ENCODE data around the gene SIGLEC8. TPM values are rescaled to one million over a fixed set of nuclear protein-coding genes. Genes with fewer than 3 reads are reported as not detected.

The SIGLEC8 gene
- total RNA-seq, 1 donor from 2014 or later, result not detected

DNA sequence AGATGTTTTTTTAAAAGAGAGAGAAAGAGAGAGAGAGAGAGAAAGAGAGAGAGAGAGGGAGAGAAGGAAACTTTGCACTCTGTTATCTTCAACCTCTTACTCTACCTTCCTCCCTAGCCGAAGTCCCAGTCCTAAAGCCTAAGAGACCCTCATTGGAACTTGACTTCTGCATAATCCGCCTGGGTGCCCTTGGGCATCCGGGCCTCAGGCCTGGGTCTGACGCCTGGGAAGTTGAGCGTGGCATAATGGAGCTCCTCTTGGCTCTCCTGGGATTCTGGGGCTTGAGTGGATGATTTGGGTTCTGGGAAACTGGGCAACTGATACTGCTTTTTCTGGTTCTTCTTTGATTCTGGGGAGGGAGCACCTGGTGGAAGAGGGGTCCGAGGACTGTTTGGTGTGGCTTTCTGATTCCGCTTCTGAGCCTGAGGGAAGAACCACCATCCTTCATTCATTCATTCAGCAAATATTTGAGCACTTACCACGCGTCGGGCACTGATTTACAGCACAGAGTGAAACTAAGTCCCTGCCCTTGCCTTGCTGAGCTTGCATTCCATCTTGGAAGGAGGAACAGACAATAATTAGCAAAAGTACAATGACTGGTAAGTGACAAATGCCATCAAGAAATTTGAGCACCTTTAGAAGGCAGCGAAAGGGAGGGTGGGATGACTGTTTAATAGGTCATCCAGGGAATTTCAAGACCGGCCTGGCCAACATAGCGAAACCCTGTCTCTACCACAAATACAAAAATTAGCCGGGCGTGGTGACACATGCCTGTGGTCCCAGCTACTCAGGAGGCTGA lies 47.1 kb downstream of the SIGLEC8 start:
- Histone ChIP-seq H3F3A (ENCODE audit: low read depth) (peaks cover 4% of the 10 kb centered on the region), H2AFZ (replicated peaks) (no peak overlapping the region), H3K27ac (no peak overlapping the region), H3K9me3 (ENCODE audit: low read depth) (no peaks in the 10 kb centered on the region), H3K4me1 (no peaks in the 10 kb centered on the region), H3K4me2 (no peak overlapping the region), H4K20me1 (ENCODE audit: low read depth) (no peaks in the 10 kb centered on the region), H3K27me3 (no peaks in the 10 kb centered on the region), H3K9ac (no peak overlapping the region), H3K4me3 (no peak overlapping the region), H3K36me3 (no peaks in the 10 kb centered on the region), H3K79me2 (ENCODE audit: low read depth) (no peaks in the 10 kb centered on the region)
- no peak overlapping the region for H3K4me3 Mint-ChIP-seq
- no peak for DNase-seq (ENCODE audit: low spot score)
- no peaks in the 10 kb centered on the region for H3K9me3 Mint-ChIP-seq
- H3K36me3 Mint-ChIP-seq, result no peaks in the 10 kb centered on the region
- H3K27me3 Mint-ChIP-seq (ENCODE audit: insufficient read depth, low read depth), result peaks cover 11% of the 10 kb centered on the region
- no peak for TF ChIP-seq EZH2 (IDR thresholded peaks at IDR 0.05)
- TF ChIP-seq, protein P1, sequence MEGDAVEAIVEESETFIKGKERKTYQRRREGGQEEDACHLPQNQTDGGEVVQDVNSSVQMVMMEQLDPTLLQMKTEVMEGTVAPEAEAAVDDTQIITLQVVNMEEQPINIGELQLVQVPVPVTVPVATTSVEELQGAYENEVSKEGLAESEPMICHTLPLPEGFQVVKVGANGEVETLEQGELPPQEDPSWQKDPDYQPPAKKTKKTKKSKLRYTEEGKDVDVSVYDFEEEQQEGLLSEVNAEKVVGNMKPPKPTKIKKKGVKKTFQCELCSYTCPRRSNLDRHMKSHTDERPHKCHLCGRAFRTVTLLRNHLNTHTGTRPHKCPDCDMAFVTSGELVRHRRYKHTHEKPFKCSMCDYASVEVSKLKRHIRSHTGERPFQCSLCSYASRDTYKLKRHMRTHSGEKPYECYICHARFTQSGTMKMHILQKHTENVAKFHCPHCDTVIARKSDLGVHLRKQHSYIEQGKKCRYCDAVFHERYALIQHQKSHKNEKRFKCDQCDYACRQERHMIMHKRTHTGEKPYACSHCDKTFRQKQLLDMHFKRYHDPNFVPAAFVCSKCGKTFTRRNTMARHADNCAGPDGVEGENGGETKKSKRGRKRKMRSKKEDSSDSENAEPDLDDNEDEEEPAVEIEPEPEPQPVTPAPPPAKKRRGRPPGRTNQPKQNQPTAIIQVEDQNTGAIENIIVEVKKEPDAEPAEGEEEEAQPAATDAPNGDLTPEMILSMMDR (IDR thresholded peaks at IDR 0.05), result no peak
- TF ChIP-seq EZH2phosphoT487 (IDR thresholded peaks at IDR 0.05), result no peak
- peak overlapping the region; percentile 76 for H3K27ac Mint-ChIP-seq
- H3K4me1 Mint-ChIP-seq, result no peaks in the 10 kb centered on the region

GRCh38 chr19:51407511-51408131 lies 50.6 kb downstream of the SIGLEC8 start:
- peaks cover 8% of the 10 kb centered on the region for H3K36me3 Mint-ChIP-seq
- TF ChIP-seq EZH2 (IDR thresholded peaks at IDR 0.05), result no peak
- no peak for TF ChIP-seq EZH2phosphoT487 (IDR thresholded peaks at IDR 0.05)
- TF ChIP-seq, protein P1 (IDR thresholded peaks at IDR 0.05), result peak; percentile 63
- peaks cover 9% of the 10 kb centered on the region for H3K36me3 ChIP-seq
- H4K20me1 ChIP-seq (ENCODE audit: low read depth), result no peaks in the 10 kb centered on the region
- no peak overlapping the region for H3K27ac ChIP-seq
- no peaks in the 10 kb centered on the region for H3K79me2 ChIP-seq (ENCODE audit: low read depth)
- no peak overlapping the region for H2AFZ ChIP-seq (replicated peaks)
- H3K27me3 ChIP-seq, result no peaks in the 10 kb centered on the region
- H3K4me3 ChIP-seq, result no peak overlapping the region
- peaks cover 15% of the 10 kb centered on the region for H3K9me3 Mint-ChIP-seq
- H3K27me3 Mint-ChIP-seq (ENCODE audit: insufficient read depth, low read depth), result peaks cover 9% of the 10 kb centered on the region
- H3F3A ChIP-seq (ENCODE audit: low read depth), result peaks cover 4% of the 10 kb centered on the region
- no peaks in the 10 kb centered on the region for H3K9me3 ChIP-seq (ENCODE audit: low read depth)
- DNase-seq (ENCODE audit: low spot score), result peak; percentile 68
- no peak overlapping the region for H3K4me3 Mint-ChIP-seq
- H3K27ac Mint-ChIP-seq, result no peak overlapping the region
- no peaks in the 10 kb centered on the region for H3K4me1 ChIP-seq
- H3K9ac ChIP-seq, result no peak overlapping the region
- H3K4me1 Mint-ChIP-seq, result no peaks in the 10 kb centered on the region
- H3K4me2 ChIP-seq, result no peak overlapping the region

DNA sequence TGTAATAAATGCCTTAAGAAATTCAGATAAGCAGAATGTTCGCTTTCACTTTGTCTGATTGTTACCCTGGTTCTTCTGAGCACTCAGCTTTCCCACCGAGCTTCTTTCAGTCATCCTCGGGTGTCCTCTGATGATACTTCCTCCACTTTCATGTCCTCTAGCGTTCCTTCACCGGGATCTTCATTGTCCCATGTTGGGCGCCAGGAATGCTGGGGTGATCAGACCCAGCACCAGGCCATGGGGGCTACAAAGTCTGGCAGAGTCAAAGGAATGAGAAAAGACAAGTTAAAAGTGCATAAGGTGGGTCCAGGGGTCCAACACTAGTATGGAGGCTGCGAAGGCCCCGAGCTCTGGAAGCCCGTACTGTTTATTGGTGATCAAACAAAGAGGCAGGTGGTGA lies 56.1 kb downstream of the SIGLEC8 start:
- H3K4me3 ChIP-seq, result no peak overlapping the region
- H3K4me2 ChIP-seq, result no peak overlapping the region
- peaks cover 10% of the 10 kb centered on the region for H3K79me2 ChIP-seq (ENCODE audit: low read depth)
- Mint-ChIP-seq H3K27ac (no peak overlapping the region), H3K4me1 (no peaks in the 10 kb centered on the region), H3K9me3 (peaks cover 32% of the 10 kb centered on the region), H3K4me3 (no peak overlapping the region), H3K27me3 (ENCODE audit: insufficient read depth, low read depth) (peaks cover 2% of the 10 kb centered on the region), H3K36me3 (peaks cover 19% of the 10 kb centered on the region)
- peaks cover 8% of the 10 kb centered on the region for H3K9me3 ChIP-seq (ENCODE audit: low read depth)
- no peak overlapping the region for H3K27ac ChIP-seq
- TF ChIP-seq EZH2 (IDR thresholded peaks at IDR 0.05), result no peak
- no peak for TF ChIP-seq EZH2phosphoT487 (IDR thresholded peaks at IDR 0.05)
- TF ChIP-seq, protein P1 (IDR thresholded peaks at IDR 0.05), result no peak
- H3K9ac ChIP-seq, result no peak overlapping the region
- H2AFZ ChIP-seq (replicated peaks), result no peak overlapping the region
- peaks cover 5% of the 10 kb centered on the region for H3K4me1 ChIP-seq
- H3F3A ChIP-seq (ENCODE audit: low read depth), result peaks cover 12% of the 10 kb centered on the region
- no peak for DNase-seq (ENCODE audit: low spot score)
- H3K36me3 ChIP-seq, result peaks cover 13% of the 10 kb centered on the region
- no peaks in the 10 kb centered on the region for H4K20me1 ChIP-seq (ENCODE audit: low read depth)
- no peaks in the 10 kb centered on the region for H3K27me3 ChIP-seq

Small RNA genes within 50 kb of the gene (small RNA-seq; reads per million reads assigned to genes)
- gene AC020914.3, result not detected
- not detected for gene AC020914.5

Other genes with a start within 250 kb of the SIGLEC8 start
- gene CD33, start 233.4 kb downstream of the SIGLEC8 start, total RNA-seq (ENCODE audit: low replicate concordance), result not detected in 2 replicates
- not detected in 2 replicates for gene SIGLECL1, start 207.4 kb downstream of the SIGLEC8 start, total RNA-seq (ENCODE audit: low replicate concordance)
- 5.4 and 15.8 TPM in 2 replicates for gene IGLON5, start 146.8 kb downstream of the SIGLEC8 start, total RNA-seq (ENCODE audit: low replicate concordance)
- 2.7 and 6.0 TPM in 2 replicates for gene VSIG10L, start 116.3 kb downstream of the SIGLEC8 start, total RNA-seq (ENCODE audit: low replicate concordance)
- 27.0 and 38.9 TPM in 2 replicates for gene ETFB, start 92.1 kb downstream of the SIGLEC8 start, total RNA-seq (ENCODE audit: low replicate concordance)
- gene CLDND2, start 89.5 kb downstream of the SIGLEC8 start, total RNA-seq (ENCODE audit: low replicate concordance), result not detected in 2 replicates
- gene NKG7, start 85.8 kb downstream of the SIGLEC8 start, total RNA-seq (ENCODE audit: low replicate concordance), result not detected in 2 replicates
- gene LIM2, start 70.5 kb downstream of the SIGLEC8 start, total RNA-seq (ENCODE audit: low replicate concordance), result 0.26 and 3.2 TPM in 2 replicates
- gene C19orf84, start 67.9 kb downstream of the SIGLEC8 start, total RNA-seq (ENCODE audit: low replicate concordance), result 0.37 TPM in 1 of 2 replicates, not detected in the other
- gene SIGLEC10, start 40.8 kb downstream of the SIGLEC8 start, total RNA-seq (ENCODE audit: low replicate concordance), result not detected in 2 replicates
- not detected in 2 replicates for gene CEACAM18, start 20.1 kb upstream of the SIGLEC8 start, total RNA-seq (ENCODE audit: low replicate concordance)
- gene SIGLEC12, start 43.3 kb upstream of the SIGLEC8 start, total RNA-seq (ENCODE audit: low replicate concordance), result not detected in 2 replicates
- gene SIGLEC6, start 73.2 kb upstream of the SIGLEC8 start, total RNA-seq (ENCODE audit: low replicate concordance), result not detected in 2 replicates
- gene ZNF175, start 112.8 kb upstream of the SIGLEC8 start, total RNA-seq (ENCODE audit: low replicate concordance), result 5.0 and 8.1 TPM in 2 replicates
- not detected in 2 replicates for gene SIGLEC5, start 171.9 kb upstream of the SIGLEC8 start, total RNA-seq (ENCODE audit: low replicate concordance)
- gene SIGLEC14, start 188.4 kb upstream of the SIGLEC8 start, total RNA-seq (ENCODE audit: low replicate concordance), result not detected in 2 replicates
- gene SPACA6, start 234.9 kb upstream of the SIGLEC8 start, total RNA-seq (ENCODE audit: low replicate concordance), result 6.9 and 12.0 TPM in 2 replicates